IMR-90 (cell line): Measurements from ENCODE around the gene DAD1.

Experiments used
- BHLHE40 ChIP-seq: fragments of 150-350 bp; IDR thresholded peaks from 2 replicates; pipeline ENCODE4 v1.6.1; 2016; ENCODE audit warnings: mild to moderate bottlenecking, low read depth, low read length
- CEBPB ChIP-seq: IDR thresholded peaks from 2 replicates; pipeline ENCODE4 v1.6.1; 2012; ENCODE audit warnings: low read depth, low read length, improper control_type of control experiment
- CHD1 ChIP-seq: IDR thresholded peaks from 2 replicates; pipeline ENCODE4 v1.6.1; 2012; ENCODE audit warnings: low read depth, low read length, improper control_type of control experiment
- CTCF ChIP-seq: conservative IDR thresholded peaks from 2 replicates; pipeline ENCODE4 v1.5.1; 2012; ENCODE audit warnings: mild to moderate bottlenecking, low read depth, low read length, improper control_type of control experiment
- ELK1 ChIP-seq: fragments of 150-350 bp; IDR thresholded peaks from 2 replicates; pipeline ENCODE4 v1.6.1; 2016; ENCODE audit warnings: low read depth, mild to moderate bottlenecking, low read length, moderate library complexity, borderline replicate concordance
- FOS ChIP-seq: fragments of 150-350 bp; IDR thresholded peaks from 2 replicates; pipeline ENCODE4 v1.6.1; 2016; ENCODE audit warnings: low read depth, low read length
- MAFK ChIP-seq: IDR thresholded peaks from 2 replicates; pipeline ENCODE4 v1.6.1; 2012; ENCODE audit warnings: low read depth, low read length, improper control_type of control experiment
- MXI1 ChIP-seq: IDR thresholded peaks from 2 replicates; pipeline ENCODE4 v1.6.1; 2012; ENCODE audit warnings: low read depth, mild to moderate bottlenecking, low read length, moderate library complexity, borderline replicate concordance
- NFE2L2 ChIP-seq: fragments of 150-350 bp; IDR thresholded peaks from 2 replicates; pipeline ENCODE4 v1.6.1; 2016; ENCODE audit warnings: low read depth, mild to moderate bottlenecking, low read length
- POLR2A ChIP-seq: IDR thresholded peaks from 2 replicates; pipeline ENCODE4 v1.6.1; 2012; ENCODE audit warnings: mild to moderate bottlenecking, low read depth, low read length
- RAD21 ChIP-seq: IDR thresholded peaks from 2 replicates; pipeline ENCODE4 v1.6.1; 2012; ENCODE audit warnings: low read length, improper control_type of control experiment
- RFX5 ChIP-seq: IDR thresholded peaks from 2 replicates; pipeline ENCODE4 v1.8.0; 2012; ENCODE audit warnings: low read depth, mild to moderate bottlenecking, low read length, moderate library complexity
- SMC3 ChIP-seq: fragments of 150-350 bp; IDR thresholded peaks from 2 replicates; pipeline ENCODE4 v1.6.1; 2016; ENCODE audit warnings: low read depth, mild to moderate bottlenecking, antibody characterized with exemption, low read length, moderate library complexity

DNA sequence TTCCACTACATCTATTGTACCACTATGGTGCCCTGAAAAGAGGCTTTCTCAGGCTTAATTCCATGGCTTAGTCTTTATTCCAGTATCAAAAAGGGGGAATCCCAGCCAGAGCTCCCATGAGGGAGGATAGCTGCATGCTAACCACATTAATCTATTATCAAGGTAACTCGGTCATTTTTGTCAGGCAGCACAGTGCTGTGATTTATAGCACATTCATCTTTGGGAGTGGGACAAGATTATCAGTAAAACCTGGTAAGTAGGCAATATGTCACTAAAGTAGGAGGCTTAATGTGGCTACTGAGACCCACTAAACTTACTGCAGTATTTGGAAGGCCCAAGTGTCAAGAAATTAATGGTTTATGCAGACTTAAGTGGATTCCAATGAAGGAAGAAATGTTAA is 58.9 kb downstream of the DAD1 start:
- TF ChIP-seq RAD21, result no peak
- no peak for TF ChIP-seq ELK1
- no peak for TF ChIP-seq POLR2A
- no peak for TF ChIP-seq BHLHE40
- TF ChIP-seq CTCF, result no peak
- no peak for TF ChIP-seq MAFK
- TF ChIP-seq CHD1, result no peak
- TF ChIP-seq MXI1, result no peak
- TF ChIP-seq NFE2L2, result no peak
- no peak for TF ChIP-seq CEBPB
- TF ChIP-seq RFX5, result no peak
- TF ChIP-seq FOS, result no peak
- TF ChIP-seq SMC3, result no peak
